CD4-positive, alpha-beta T cell treated with Interleukin-15 for 1 hour (primary cell): ENCODE measurements around the gene ZNF71.

Source experiments
- DNase-seq: peaks from one replicate; pipeline ENCODE4 v3.0.0-alpha.2; 2020

The ZNF71 gene

GRCh38 chr19:56594783-56595547 lies at the start of gene ZNF71:
ZNF71 (plus strand) TSS chr19:56595302; CDS start chr19:56601559, 6,257 bp downstream.
- peak; percentile 88 for DNase-seq

- DNase-seq, result no peak
These were observed 47.6 kb upstream of the ZNF71 start for GRCh38 chr19:56547535-56547934.

GRCh38 chr19:56554272-56554869 lies 40.7 kb upstream of the ZNF71 start:
- DNase-seq, result no peak

GRCh38 chr19:56562766-56563165 lies 32.3 kb upstream of the ZNF71 start:
- DNase-seq, result no peak

GRCh38 chr19:56566904-56567273 lies 28.2 kb upstream of the ZNF71 start:
- peak; percentile 17 for DNase-seq

GRCh38 chr19:56567274-56568120 lies 27.6 kb upstream of the ZNF71 start, which contains the start of gene ZNF470:
ZNF470 (plus strand) TSS chr19:56567468; CDS start chr19:56570312, 2,844 bp downstream.
- DNase-seq, result peak; percentile 88

- no peak for DNase-seq
These were observed 22.5 kb upstream of the ZNF71 start for GRCh38 chr19:56572589-56572988.

GRCh38 chr19:56573914-56574313 lies 21.2 kb upstream of the ZNF71 start:
- DNase-seq, result no peak

- DNase-seq, result no peak
These were observed 17.1 kb upstream of the ZNF71 start for GRCh38 chr19:56577719-56578602.

GRCh38 chr19:56594446-56594782 lies 688 bp upstream of the ZNF71 start:
- DNase-seq, result no peak

GRCh38 chr19:56595548-56595899 lies 422 bp downstream of the ZNF71 start:
- DNase-seq, result no peak

GRCh38 chr19:56596676-56597075 lies 1.6 kb downstream of the ZNF71 start:
- no peak for DNase-seq

GRCh38 chr19:56597696-56598095 lies 2.6 kb downstream of the ZNF71 start:
- DNase-seq, result no peak

- no peak for DNase-seq
These were observed 6.3 kb downstream of the ZNF71 start for GRCh38 chr19:56601375-56601774.

- no peak for DNase-seq
These were observed 8.7 kb downstream of the ZNF71 start for GRCh38 chr19:56603829-56604228.

GRCh38 chr19:56608274-56608964 lies 13.3 kb downstream of the ZNF71 start:
- DNase-seq, result no peak

- no peak for DNase-seq
These were observed 16.2 kb downstream of the ZNF71 start for GRCh38 chr19:56611288-56611687.

- DNase-seq, result no peak
These were observed 17.6 kb downstream of the ZNF71 start for GRCh38 chr19:56612737-56613136.

- DNase-seq, result no peak
These were observed 18.5 kb downstream of the ZNF71 start for GRCh38 chr19:56613639-56614038.

- no peak for DNase-seq
These were observed 22.4 kb downstream of the ZNF71 start for GRCh38 chr19:56617531-56617930.

- DNase-seq, result no peak
These were observed 24.0 kb downstream of the ZNF71 start for GRCh38 chr19:56619121-56619520.

- no peak for DNase-seq
These were observed 27.3 kb downstream of the ZNF71 start for GRCh38 chr19:56622374-56622773.
